ENCODE measurements around the gene CHKB. TPM values are rescaled to one million over a fixed set of nuclear protein-coding genes. Genes with fewer than 3 reads are reported as not detected.

CHKB gene
- total RNA-seq, 5 donors from 2014 or later (not counting 1 experiment from before 2014, with no cell fraction given), result 151 to 209 (median 203) TPM

GRCh38 chr22:50600967-50601668 is 18.5 kb upstream of the CHKB start:
- H3K27ac ChIP-seq (ENCODE audit: low read length), result no peak overlapping the region
- peaks cover 10 to 17% (median 10%) of the 10 kb centered on the region in 3 donors for H3K4me1 Mint-ChIP-seq
- WGBS (ENCODE audit: insufficient coverage), result 12% methylated on average over 28 of the region's 52 CpGs
- H3K4me1 ChIP-seq (ENCODE audit: control insufficient read depth in 1 of 2, extremely low read depth in 1 of 2, insufficient read depth in 2 of 2, low read length in 2 of 2), result peaks cover 0 to 8% of the 10 kb centered on the region in 2 experiments
- peaks cover 10 to 69% of the 10 kb centered on the region in 2 experiments for H3K27me3 ChIP-seq (replicated peaks in 1 of 2; ENCODE audit: control insufficient read depth in 2 of 2, extremely low read depth in 1 of 2, insufficient read depth in 2 of 2, low read length in 1 of 2)
- H3K27me3 Mint-ChIP-seq, result peaks cover 21 to 47% of the 10 kb centered on the region in 2 donors
- H3K36me3 ChIP-seq (ENCODE audit: control insufficient read depth in 2 of 2, extremely low read depth in 1 of 2, insufficient read depth in 1 of 2, low read length in 1 of 2), result no peaks in the 10 kb centered on the region
- H3K9me3 Mint-ChIP-seq, result no peaks in the 10 kb centered on the region
- H3K36me3 Mint-ChIP-seq, result peaks cover 14% of the 10 kb centered on the region
- H3K4me3 Mint-ChIP-seq, result peak overlapping the region; percentile 69 to 70 (median 69)
- no peak for DNase-seq
- ChIA-PET POLR2A (no interaction called here), CTCF (no interaction called here)
- H3K27ac Mint-ChIP-seq, result no peak overlapping the region
- ATAC-seq (replicated peaks in 1 of 4), result no peak
- H3K9me3 ChIP-seq, result no peaks in the 10 kb centered on the region
- no peak overlapping the region for H3K4me3 ChIP-seq (ENCODE audit: control insufficient read depth in 1 of 2, extremely low read depth in 1 of 2, low read length in 1 of 2)

GRCh38 chr22:50600538-50600937 is 17.9 kb upstream of the CHKB start, which contains the start of gene MAPK8IP2:
MAPK8IP2 (plus strand) TSS chr22:50600793; CDS start chr22:50600819, 26 bp downstream.
- Histone ChIP-seq H3K27ac (ENCODE audit: low read length) (no peak within 1 kb of the TSS), H3K4me1 (ENCODE audit: control insufficient read depth in 1 of 2, extremely low read depth in 1 of 2, insufficient read depth in 2 of 2, low read length in 2 of 2) (peaks cover 0 to 8% of the 10 kb centered on the region in 2 experiments), H3K4me3 (ENCODE audit: control insufficient read depth in 1 of 2, extremely low read depth in 1 of 2, low read length in 1 of 2) (peak within 1 kb of the TSS in 1 of 2 donors; percentile 23), H3K9me3 (no peaks in the 10 kb centered on the region), H3K27me3 (replicated peaks in 1 of 2; ENCODE audit: control insufficient read depth in 2 of 2, extremely low read depth in 1 of 2, insufficient read depth in 2 of 2, low read length in 1 of 2) (peaks cover 10 to 63% of the 10 kb centered on the region in 2 experiments), H3K36me3 (ENCODE audit: control insufficient read depth in 2 of 2, extremely low read depth in 1 of 2, insufficient read depth in 1 of 2, low read length in 1 of 2) (no peaks in the 10 kb centered on the region)
- H3K4me3 Mint-ChIP-seq, result peak within 1 kb of the TSS; percentile 69 to 70 (median 69)
- DNase-seq (no peak), ATAC-seq (replicated peaks in 1 of 4) (peak in 3 of 4 experiments; percentile 37 to 54 (median 51))
- peaks cover 10 to 17% (median 10%) of the 10 kb centered on the region in 3 donors for H3K4me1 Mint-ChIP-seq
- no peaks in the 10 kb centered on the region for H3K9me3 Mint-ChIP-seq
- WGBS (ENCODE audit: insufficient coverage), result 0% methylated on average over 19 of the region's 61 CpGs
- CTCF ChIA-PET, result interaction anchor here in 1 of 2 donors (0.9 kb wide), 1 partner anchor 24 kb away, joined by 3 read pairs; no protein-coding TSS in a partner anchor
- peaks cover 14% of the 10 kb centered on the region for H3K36me3 Mint-ChIP-seq
- H3K27me3 Mint-ChIP-seq, result peaks cover 21 to 42% of the 10 kb centered on the region in 2 donors
- POLR2A ChIA-PET, result no interaction called here
- peak within 1 kb of the TSS in 1 of 2 donors; percentile 31 for H3K27ac Mint-ChIP-seq

GRCh38 chr22:50599816-50600455 is 17.3 kb upstream of the CHKB start:
- ATAC-seq (replicated peaks in 1 of 4) (peak; percentile 82 to 93 (median 86)), DNase-seq (peak; percentile 19 to 76 (median 60))
- no peaks in the 10 kb centered on the region for H3K9me3 ChIP-seq
- H3K4me3 ChIP-seq (ENCODE audit: control insufficient read depth in 1 of 2, extremely low read depth in 1 of 2, low read length in 1 of 2), result peak overlapping the region in 1 of 2 donors; percentile 23
- H3K36me3 ChIP-seq (ENCODE audit: control insufficient read depth in 2 of 2, extremely low read depth in 1 of 2, insufficient read depth in 1 of 2, low read length in 1 of 2), result no peaks in the 10 kb centered on the region
- ChIA-PET POLR2A (no interaction called here), CTCF (interaction anchor here in 1 of 2 donors (0.9 kb wide), 1 partner anchor 23 kb away, joined by 3 read pairs; no protein-coding TSS in a partner anchor)
- peaks cover 10 to 17% (median 10%) of the 10 kb centered on the region in 3 donors for H3K4me1 Mint-ChIP-seq
- peaks cover 21 to 37% of the 10 kb centered on the region in 2 donors for H3K27me3 Mint-ChIP-seq
- H3K4me3 Mint-ChIP-seq, result peak overlapping the region; percentile 37 to 60 (median 56)
- 14% methylated on average over 44 of the region's 52 CpGs for WGBS (ENCODE audit: insufficient coverage)
- no peak overlapping the region for H3K27ac ChIP-seq (ENCODE audit: low read length)
- peaks cover 10 to 57% of the 10 kb centered on the region in 2 experiments for H3K27me3 ChIP-seq (replicated peaks in 1 of 2; ENCODE audit: control insufficient read depth in 2 of 2, extremely low read depth in 1 of 2, insufficient read depth in 2 of 2, low read length in 1 of 2)
- peak overlapping the region in 1 of 2 donors; percentile 31 for H3K27ac Mint-ChIP-seq
- H3K9me3 Mint-ChIP-seq, result no peaks in the 10 kb centered on the region
- H3K36me3 Mint-ChIP-seq, result peaks cover 14% of the 10 kb centered on the region
- peaks cover 0 to 8% of the 10 kb centered on the region in 2 experiments for H3K4me1 ChIP-seq (ENCODE audit: control insufficient read depth in 1 of 2, extremely low read depth in 1 of 2, insufficient read depth in 2 of 2, low read length in 2 of 2)

GRCh38 chr22:50597097-50597496 is 14.4 kb upstream of the CHKB start:
- Histone ChIP-seq H3K27ac (ENCODE audit: low read length) (no peak overlapping the region), H3K9me3 (no peaks in the 10 kb centered on the region), H3K27me3 (replicated peaks in 1 of 2; ENCODE audit: control insufficient read depth in 2 of 2, extremely low read depth in 1 of 2, insufficient read depth in 2 of 2, low read length in 1 of 2) (peaks cover 2 to 37% of the 10 kb centered on the region in 2 experiments), H3K36me3 (ENCODE audit: control insufficient read depth in 2 of 2, extremely low read depth in 1 of 2, insufficient read depth in 1 of 2, low read length in 1 of 2) (no peaks in the 10 kb centered on the region), H3K4me1 (ENCODE audit: control insufficient read depth in 1 of 2, extremely low read depth in 1 of 2, insufficient read depth in 2 of 2, low read length in 2 of 2) (peaks cover 0 to 8% of the 10 kb centered on the region in 2 experiments), H3K4me3 (ENCODE audit: control insufficient read depth in 1 of 2, extremely low read depth in 1 of 2, low read length in 1 of 2) (no peak overlapping the region)
- 95% methylated on average over 4 of the region's 5 CpGs for WGBS (ENCODE audit: insufficient coverage)
- peaks cover 7 to 11% (median 8%) of the 10 kb centered on the region in 3 donors for H3K4me1 Mint-ChIP-seq
- H3K9me3 Mint-ChIP-seq, result no peaks in the 10 kb centered on the region
- no peak overlapping the region for H3K27ac Mint-ChIP-seq
- DNase-seq, result no peak
- ChIA-PET CTCF (no interaction called here), POLR2A (no interaction called here)
- H3K4me3 Mint-ChIP-seq, result no peak overlapping the region
- peaks cover 17% of the 10 kb centered on the region for H3K36me3 Mint-ChIP-seq
- H3K27me3 Mint-ChIP-seq, result peaks cover 10 to 23% of the 10 kb centered on the region in 2 donors
- no peak for ATAC-seq (replicated peaks in 1 of 4)

- POLR2A ChIA-PET, result no interaction called here
- no peak overlapping the region for H3K4me3 Mint-ChIP-seq
- ATAC-seq (replicated peaks in 1 of 4) (no peak), DNase-seq (no peak)
- Histone ChIP-seq H3K27me3 (replicated peaks in 1 of 2; ENCODE audit: control insufficient read depth in 2 of 2, extremely low read depth in 1 of 2, insufficient read depth in 2 of 2, low read length in 1 of 2) (peaks cover 0 to 25% of the 10 kb centered on the region in 2 experiments), H3K27ac (ENCODE audit: low read length) (no peak overlapping the region), H3K4me3 (ENCODE audit: control insufficient read depth in 1 of 2, extremely low read depth in 1 of 2, low read length in 1 of 2) (no peak overlapping the region), H3K36me3 (ENCODE audit: control insufficient read depth in 2 of 2, extremely low read depth in 1 of 2, insufficient read depth in 1 of 2, low read length in 1 of 2) (no peaks in the 10 kb centered on the region), H3K4me1 (ENCODE audit: control insufficient read depth in 1 of 2, extremely low read depth in 1 of 2, insufficient read depth in 2 of 2, low read length in 2 of 2) (peaks cover 0 to 4% of the 10 kb centered on the region in 2 experiments), H3K9me3 (no peaks in the 10 kb centered on the region)
- H3K36me3 Mint-ChIP-seq, result peaks cover 25% of the 10 kb centered on the region
- H3K27ac Mint-ChIP-seq, result no peak overlapping the region
- H3K9me3 Mint-ChIP-seq, result no peaks in the 10 kb centered on the region
- 74% methylated on average over 2 of the region's 3 CpGs for WGBS (ENCODE audit: insufficient coverage)
- peaks cover 4 to 16% of the 10 kb centered on the region in 2 donors for H3K27me3 Mint-ChIP-seq
- peaks cover 5 to 6% (median 5%) of the 10 kb centered on the region in 3 donors for H3K4me1 Mint-ChIP-seq
- CTCF ChIA-PET, result interaction anchor here in 1 of 2 donors (0.6 kb wide), 1 partner anchor 95 kb away, joined by 3 read pairs; no protein-coding TSS in a partner anchor
Measured at GRCh38 chr22:50595189-50595588, 12.5 kb upstream of the CHKB start.

GRCh38 chr22:50587407-50587806 is 4.8 kb upstream of the CHKB start:
- ChIA-PET POLR2A (no interaction called here), CTCF (interaction anchor here (0.6 to 0.9 kb wide), 2 partner anchors 17 to 62 kb away, joined by 3 read pairs; partner anchors contain the start of gene SCO2 (in 1 of the 2))
- H3K27ac Mint-ChIP-seq, result no peak overlapping the region
- DNase-seq (no peak), ATAC-seq (replicated peaks in 1 of 4) (no peak)
- no peaks in the 10 kb centered on the region for H3K27me3 ChIP-seq (replicated peaks in 1 of 2; ENCODE audit: control insufficient read depth in 2 of 2, extremely low read depth in 1 of 2, insufficient read depth in 2 of 2, low read length in 1 of 2)
- H3K36me3 Mint-ChIP-seq, result peaks cover 11% of the 10 kb centered on the region
- no peak overlapping the region for H3K4me3 Mint-ChIP-seq
- no peaks in the 10 kb centered on the region for H3K9me3 ChIP-seq
- H3K4me1 Mint-ChIP-seq, result peaks cover 9 to 12% (median 12%) of the 10 kb centered on the region in 3 donors
- no peaks in the 10 kb centered on the region for H3K27me3 Mint-ChIP-seq
- H3K4me3 ChIP-seq (ENCODE audit: control insufficient read depth in 1 of 2, extremely low read depth in 1 of 2, low read length in 1 of 2), result no peak overlapping the region
- H3K9me3 Mint-ChIP-seq, result no peaks in the 10 kb centered on the region
- no peak overlapping the region for H3K27ac ChIP-seq (ENCODE audit: low read length)
- no peaks in the 10 kb centered on the region for H3K36me3 ChIP-seq (ENCODE audit: control insufficient read depth in 2 of 2, extremely low read depth in 1 of 2, insufficient read depth in 1 of 2, low read length in 1 of 2)
- H3K4me1 ChIP-seq (ENCODE audit: control insufficient read depth in 1 of 2, extremely low read depth in 1 of 2, insufficient read depth in 2 of 2, low read length in 2 of 2), result peaks cover 3 to 9% of the 10 kb centered on the region in 2 experiments
- 94% methylated on average over 5 of the region's 5 CpGs for WGBS (ENCODE audit: insufficient coverage)

Data from T-cell (primary cell).